Ramos (cell line): Measurements from ENCODE around the gene FAM117B.
"Not testable (repeated sequence)": the region's sequence is repeated elsewhere in the genome, so short reads cannot be mapped to it uniquely, and the experiment has no call there.

Experiments used
- in situ Hi-C: fragments of 300-500 bp; cut with MboI; formaldehyde crosslinking; loops from one replicate; pipeline ENCODE4 v1.14.3; 2022; ENCODE audit warnings: low sequenced_read_pairs; ENCODE audit not compliant: unreplicated experiment

The FAM117B gene

DNA sequence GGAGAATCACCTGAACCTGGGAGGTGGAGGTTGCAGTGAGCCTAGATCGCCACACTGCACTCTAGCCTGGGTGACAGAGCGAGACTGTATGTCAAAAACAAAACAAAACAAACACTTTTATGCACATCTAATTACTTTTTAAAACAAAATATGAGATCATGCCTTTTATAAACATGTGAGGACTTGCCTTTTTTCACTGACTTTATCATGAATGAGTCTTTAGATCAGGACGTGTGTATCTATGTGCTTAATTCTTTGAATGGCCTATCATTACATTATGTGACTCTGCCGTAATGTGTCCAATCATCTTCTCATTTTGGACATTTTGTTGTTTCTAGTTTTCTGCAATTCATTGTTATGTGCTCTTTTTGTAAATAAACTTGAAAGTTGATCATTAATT is 58.7 kb downstream of the FAM117B start:
- in situ Hi-C loops = no loop called here

DNA sequence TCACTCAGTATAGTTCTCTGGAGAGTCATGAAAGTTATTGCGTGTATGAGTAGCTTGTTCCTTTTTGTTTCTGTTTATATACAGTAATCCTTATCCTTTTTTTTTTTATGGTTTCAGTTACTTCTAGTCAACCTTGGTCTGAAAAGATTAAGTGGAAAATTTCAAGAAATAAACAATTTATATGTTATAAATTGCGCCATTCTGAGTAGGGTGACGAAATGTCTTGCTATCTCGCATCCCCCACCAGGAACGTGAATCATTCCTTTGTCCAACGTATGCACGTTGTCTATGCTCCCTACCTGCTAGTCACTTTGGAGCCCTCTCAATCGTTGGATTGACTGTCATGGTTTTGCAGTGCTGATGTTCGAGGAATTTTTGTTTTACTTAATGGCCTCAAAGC is 60.4 kb downstream of the FAM117B start:
- in situ Hi-C loops = no loop called here

DNA sequence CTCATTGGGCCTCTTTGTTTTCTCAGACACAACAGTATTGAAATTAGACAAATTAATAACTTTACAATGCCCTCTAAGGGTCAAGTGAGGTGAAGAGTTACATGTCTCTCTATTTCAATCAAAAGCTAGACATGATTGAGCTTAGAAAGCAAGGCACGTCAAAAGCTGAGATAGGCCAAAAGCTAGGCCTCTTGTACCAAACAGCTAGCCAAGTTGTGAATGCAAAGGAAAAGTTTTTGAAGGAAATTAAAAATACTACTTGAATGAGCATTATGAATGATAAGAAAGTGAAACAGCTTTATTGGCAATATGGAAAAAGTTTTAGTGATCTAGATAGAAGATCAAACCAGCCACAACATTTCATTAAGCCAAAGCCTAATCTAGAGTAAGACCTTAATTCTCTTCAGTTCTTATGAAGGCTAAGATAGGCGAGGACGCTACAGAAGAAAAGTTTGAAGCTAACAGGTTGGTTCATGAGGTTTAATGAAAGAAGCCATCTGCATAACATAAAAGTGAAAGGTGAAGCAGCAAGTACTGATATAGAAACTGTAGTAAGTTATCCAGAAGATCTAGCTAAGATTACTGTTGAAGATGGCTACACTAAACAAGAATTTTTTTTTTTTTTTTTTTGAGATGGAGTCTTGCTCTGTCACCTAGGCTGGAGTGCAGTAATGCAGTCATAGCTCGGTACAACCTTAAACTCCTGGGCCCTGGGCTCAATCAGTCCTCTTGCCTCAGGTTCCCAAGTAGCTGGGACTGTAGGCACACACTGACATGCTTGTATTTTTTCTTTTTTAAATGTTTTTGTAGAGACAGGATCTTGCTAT is 65.5 kb downstream of the FAM117B start:
- in situ Hi-C loops = no loop called here

DNA sequence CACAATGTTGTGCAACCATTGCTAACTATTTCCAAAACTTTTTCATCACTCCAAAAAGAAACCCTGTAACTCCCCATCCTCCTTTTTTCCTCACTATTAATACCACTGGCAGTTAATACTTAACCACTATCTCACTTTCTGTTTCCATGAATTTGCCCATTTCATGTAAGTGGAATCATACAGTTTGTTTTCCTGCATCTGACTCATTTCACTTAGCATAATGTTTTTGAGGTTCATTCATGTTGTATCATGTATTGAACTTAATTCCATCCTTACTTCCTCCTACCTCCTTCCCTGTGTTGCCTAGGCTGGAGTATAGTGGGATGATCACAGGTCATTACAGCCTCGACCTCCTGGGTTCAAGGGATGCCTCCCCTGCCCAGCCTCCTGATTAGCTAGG is 68.3 kb downstream of the FAM117B start:
- in situ Hi-C loops = no loop called here

DNA sequence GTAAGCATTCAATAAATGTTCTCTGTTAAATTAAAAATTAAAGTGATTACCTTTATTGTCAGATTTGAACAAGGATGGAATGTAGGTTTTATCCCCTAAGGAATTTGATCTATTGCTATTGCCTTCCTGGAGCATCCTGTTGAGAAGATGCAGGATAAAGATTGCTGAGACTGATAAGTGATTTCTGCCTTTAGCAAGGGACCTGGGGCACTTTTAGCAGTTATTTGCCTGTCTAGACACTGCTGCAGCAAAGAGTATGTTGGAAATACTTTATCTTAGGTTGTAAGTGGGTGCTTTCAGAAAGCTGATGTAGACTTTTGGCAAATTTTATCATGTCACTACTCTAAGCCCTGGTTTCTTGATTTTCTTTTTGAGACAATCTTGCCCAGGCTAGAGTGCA is 69.5 kb downstream of the FAM117B start:
- in situ Hi-C loops = no loop called here

DNA sequence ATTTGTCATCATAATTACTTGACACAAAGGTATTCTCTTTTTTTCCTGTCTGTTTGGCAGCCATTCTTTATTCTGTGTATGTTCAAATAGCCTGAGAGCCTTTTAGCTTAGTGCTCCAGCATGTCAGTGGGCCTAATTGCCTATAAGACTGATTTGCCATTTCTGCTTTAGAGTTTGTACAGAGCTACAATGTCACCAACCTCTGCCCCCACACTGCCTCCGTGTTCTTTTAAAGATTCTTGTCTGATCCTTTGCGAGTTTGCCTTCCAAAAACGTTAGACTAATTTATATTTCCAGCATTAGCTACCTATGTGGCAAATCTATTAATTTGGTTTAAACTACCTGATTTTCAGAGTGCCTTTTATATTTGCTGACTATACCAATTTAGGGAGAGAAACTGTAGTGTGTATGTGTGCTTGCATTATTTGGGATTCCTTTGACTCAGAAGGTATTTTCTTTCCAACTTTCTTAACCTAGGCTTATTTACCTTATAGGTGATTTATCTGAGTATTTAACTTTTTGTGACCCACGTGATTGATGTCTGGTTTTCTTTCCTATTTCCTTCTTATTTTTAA is 70.8 kb downstream of the FAM117B start:
- in situ Hi-C loops = no loop called here

DNA sequence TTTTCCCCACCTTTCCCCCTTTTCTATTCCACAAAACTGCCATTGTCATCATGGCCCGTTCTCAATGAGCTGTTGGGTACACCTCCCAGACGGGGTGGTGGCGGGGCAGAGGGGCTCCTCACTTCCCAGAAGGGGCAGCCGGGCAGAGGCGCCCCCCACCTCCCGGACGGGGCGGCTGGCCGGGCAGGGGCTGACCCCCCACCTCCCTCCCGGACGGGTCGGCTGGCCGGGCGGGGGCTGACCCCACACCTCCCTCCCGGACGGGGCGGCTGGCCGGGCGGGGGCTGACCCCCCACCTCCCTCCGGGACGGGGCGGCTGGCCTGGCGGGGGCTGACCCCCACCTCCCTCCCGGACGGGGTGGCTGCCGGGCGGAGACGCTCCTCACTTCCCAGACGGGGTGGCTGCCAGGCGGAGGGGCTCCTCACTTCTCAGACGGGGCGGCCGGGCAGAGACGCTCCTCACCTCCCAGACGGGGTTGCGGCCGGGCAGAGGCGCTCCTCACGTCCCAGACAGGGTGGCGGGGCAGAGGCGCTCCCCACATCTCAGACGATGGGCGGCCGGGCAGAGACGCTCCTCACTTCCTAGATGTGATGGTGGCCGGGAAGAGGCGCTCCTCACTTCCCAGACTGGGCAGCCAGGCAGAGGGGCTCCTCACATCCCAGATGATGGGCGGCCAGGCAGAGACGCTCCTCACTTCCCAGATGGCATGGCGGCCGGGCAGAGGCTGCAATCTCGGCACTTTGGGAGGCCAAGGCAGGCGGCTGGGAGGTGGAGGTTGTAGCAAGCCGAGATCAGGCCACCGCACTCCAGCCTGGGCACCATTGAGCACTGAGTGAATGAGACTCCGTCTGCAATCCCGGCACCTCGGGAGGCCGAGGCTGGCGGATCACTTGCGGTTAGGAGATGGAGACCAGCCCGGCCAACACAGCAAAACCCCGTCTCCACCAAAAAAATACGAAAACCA is 80.5 kb downstream of the FAM117B start:
- in situ Hi-C loops = not testable (repeated sequence)

DNA sequence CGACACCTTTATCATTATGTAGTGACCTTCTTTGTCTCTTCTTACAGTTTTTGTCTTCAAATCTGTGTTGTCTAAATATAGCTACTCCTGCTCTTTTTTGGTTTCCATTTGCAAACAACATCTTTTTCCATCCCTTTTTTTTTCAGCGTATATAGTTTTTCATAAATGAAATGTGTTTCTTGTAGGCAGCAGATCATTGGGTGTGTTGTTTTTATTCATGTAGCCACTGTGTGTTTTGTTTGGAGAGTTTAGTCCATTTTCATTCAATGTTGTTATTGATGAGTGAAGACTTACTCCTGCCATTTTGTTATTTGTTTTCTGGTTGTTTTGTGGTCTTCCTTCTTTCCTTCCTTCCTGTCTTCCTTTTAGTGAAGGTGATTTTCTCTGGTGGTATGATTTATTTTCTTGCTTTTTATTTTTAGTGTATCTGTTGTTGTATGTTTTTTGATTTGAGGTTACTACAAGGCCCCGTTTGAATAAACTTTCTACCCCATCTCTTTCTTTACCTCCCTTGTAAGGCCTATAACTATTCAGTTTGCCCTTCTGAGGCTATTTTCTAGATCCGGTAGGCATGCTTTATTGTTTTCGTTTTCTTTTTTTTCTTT is 81.4 kb downstream of the FAM117B start:
- in situ Hi-C loops = no loop called here

DNA sequence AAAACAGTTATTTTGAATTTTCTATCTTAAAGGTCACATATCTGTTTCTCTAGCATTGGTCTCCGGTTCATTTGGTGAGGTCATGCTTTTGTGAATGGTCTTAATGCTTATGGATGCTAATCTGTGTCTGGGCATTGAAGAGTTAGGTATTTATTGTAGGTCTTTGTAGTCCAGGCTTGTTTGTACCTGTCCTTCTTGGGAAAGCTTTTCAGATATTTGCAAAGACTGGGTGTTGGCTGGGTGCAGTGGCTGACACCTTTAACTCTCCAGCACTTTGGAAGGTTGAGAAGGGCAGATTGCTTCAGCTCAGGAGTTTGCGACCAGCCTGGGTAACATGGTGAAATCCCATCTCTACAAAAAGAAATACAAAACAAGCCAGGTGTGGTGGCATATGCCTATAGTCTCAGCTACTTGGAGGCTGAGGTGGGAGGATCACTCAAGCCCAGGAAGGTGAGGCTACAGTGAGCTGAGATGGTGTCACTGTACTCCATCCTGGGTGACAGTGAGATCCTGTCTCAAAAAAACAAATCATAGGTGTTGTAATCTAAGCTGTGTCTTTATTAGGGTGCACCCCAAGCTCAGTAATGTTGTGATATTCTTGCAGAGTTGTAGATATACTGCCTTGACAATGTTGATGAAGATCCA is 82.3 kb downstream of the FAM117B start:
- in situ Hi-C loops = no loop called here

DNA sequence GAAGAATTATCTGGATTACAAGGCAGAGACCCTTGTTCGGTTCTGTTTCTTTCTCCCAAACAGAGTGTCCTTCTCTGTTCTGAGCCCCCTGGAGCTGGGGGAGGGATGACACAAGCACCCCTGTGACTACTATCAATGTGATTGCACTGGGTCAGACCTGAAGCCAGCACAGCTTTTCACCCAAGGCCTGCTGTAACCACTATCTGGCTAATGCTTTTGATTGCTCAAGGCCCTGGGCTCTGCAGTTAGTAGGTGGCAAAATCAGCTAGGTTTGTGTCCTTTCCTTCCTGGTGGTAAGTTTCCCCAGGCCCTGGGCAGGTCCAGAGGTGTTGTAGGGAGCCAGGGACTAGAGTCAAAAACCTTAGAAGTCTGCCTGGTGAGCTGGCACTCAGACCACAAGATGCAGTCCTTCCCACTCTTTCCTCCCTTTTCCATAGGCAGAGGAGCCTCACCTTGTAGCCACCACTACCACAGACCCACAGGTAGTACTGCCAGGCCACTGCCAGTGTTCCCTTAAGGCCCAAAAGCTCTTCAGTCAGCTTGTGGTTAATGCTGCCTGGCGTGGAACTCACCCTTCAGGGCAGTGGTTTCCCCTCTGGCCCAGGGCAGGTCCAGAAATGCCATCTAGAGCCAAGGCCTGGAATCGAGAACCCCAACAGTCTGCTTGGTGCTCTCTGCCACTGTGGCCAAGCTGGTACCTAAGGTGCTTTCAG is 83.0 kb downstream of the FAM117B start:
- in situ Hi-C loops = no loop called here

DNA sequence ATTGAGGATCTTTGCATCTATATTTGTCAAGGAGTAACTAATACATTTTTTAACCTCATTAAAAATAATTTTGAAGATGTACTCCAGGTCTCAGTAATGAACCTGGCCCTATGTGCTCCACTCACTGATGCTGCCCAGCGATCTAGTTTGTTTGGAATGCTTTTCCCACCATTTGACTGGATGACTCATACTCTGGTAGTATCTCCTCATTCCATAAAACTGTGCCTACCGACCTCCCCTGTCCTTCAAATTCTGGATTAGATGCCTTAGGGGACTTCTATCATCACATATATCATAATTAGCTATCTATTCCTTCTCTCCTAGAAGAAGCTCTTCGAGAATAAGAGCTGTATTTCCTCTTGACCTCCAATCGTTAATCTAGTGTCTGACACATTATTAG is 83.8 kb downstream of the FAM117B start:
- in situ Hi-C loops = no loop called here

DNA sequence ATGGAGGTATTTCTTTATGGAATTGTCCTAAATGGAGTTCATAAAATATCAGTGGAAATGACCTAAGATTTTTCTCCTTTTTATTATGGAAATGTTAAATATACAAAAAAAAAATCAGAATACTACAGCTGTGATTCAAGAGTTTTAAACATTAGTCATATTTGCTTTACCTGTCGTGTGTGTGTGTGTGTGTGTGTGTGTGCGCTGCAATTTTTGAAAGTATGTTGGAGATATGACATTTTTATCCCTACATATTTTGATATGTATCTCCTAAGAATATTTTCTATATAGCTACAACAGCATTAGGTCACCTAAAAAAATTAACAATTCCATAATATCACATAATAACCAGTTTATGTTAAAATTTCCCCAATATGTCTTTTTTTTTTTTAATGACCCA is 85.5 kb downstream of the FAM117B start:
- in situ Hi-C loops = no loop called here

DNA sequence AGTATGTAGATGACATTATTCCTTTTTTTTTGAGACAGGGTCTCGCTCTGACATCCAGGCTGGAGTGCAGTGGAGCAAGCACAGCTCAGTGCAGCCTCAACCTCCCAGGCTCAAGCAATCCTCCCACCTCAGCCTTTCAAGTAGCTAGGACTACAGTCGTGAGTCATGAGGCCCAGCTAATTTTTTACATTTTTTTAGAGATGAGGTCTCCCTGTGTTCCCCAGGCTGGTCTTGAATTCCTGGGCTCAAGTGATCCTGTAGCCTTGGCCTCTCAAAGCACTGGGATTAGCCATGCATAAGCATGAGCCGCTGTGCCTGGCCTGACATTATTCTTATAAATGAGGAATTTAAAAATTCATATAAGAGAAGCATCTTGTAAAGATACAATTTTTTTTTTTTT is 86.9 kb downstream of the FAM117B start:
- in situ Hi-C loops = no loop called here

DNA sequence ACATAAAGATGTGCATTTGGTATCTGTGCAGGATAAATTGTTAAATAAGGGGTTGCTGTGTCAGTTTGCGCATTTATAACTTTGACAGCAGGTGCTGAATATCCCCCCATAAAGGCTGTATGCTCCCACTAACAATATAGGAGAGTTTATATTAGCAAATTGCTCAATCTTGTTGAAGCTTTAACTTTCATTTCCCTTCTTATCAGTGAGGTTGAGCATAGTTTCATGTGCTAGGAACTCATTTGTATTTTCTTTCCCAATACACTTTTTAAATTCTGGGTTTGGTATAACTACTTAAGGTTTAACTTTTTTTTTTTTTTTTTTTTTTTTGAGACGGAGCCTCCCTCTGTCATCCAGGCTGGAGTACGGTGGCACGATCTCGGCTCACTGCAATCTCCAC is 89.0 kb downstream of the FAM117B start:
- in situ Hi-C loops = no loop called here

DNA sequence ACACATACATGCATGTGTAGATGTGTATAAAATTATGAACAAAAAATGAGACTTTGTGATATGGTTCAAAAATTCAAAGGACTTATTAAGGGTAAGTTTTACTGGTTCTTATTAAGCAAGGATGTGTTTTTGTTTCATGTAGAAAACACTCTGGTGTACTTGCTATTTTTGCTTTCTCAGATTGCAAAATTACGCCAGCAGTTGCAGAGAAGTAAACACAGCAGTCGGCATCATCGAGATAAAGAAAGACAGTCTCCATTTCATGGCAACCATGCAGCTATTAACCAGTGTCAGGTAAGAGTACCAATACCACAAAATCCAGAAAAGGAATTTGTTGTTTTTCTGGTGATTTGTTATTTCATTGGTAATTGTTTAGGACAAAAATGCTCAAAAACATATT is 91.3 kb downstream of the FAM117B start:
- in situ Hi-C loops = no loop called here

DNA sequence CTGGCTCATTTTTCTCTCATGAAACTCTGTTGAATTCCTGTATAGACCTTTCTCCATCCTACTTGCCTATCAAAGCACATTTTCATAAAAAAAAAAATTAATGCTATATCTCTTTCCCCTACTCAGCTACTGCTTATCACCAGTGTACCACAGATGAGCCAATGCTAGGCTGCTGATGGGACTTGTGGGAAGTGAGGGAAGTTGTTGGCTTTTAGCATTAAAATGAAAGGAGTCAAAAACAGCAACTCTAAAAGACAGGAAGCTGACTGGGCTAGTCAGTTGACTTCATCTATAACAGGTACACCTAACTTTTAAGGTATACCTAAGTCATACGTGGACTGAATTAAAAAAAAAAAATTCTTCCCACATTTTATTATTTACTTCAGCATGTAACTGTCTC is 102.1 kb downstream of the FAM117B start:
- in situ Hi-C loops = no loop called here

DNA sequence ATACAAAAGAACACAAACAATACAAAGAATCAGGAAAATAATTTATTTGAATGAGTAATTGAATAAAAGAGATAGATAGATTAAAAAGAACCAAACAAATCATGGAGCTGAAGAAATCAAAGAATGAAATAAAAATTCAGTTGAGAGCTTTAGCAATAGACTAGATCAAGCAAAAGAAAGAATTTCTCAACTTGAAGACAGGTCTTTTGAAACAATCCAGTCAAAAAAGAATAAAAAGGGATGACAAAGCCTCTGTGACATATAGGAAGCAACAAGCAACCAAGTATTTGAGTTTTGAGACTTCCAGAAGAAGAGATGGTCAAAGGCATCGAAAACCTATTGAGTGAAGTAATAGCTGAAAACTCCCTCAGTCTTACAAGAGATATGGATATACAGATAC is 108.8 kb downstream of the FAM117B start:
- in situ Hi-C loops = no loop called here

DNA sequence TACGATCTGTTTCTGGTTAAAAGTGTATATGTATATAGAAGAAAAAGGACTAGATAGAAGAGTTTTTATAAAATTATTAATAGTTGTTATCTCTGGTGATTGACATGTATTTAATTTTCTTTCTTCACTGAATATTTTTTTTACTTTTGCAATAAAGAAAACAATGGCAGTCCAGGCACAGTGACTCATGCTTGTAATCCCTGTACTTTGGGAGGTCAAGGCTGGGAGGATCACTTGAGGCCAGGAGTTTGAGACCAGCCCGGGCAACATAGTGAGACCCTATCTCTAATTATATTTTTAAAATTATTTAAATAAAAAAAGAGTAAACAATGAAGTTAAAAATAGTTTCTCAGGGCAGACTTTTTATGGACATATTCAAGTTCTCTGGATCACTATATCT is 114.7 kb downstream of the FAM117B start:
- in situ Hi-C loops = no loop called here

DNA sequence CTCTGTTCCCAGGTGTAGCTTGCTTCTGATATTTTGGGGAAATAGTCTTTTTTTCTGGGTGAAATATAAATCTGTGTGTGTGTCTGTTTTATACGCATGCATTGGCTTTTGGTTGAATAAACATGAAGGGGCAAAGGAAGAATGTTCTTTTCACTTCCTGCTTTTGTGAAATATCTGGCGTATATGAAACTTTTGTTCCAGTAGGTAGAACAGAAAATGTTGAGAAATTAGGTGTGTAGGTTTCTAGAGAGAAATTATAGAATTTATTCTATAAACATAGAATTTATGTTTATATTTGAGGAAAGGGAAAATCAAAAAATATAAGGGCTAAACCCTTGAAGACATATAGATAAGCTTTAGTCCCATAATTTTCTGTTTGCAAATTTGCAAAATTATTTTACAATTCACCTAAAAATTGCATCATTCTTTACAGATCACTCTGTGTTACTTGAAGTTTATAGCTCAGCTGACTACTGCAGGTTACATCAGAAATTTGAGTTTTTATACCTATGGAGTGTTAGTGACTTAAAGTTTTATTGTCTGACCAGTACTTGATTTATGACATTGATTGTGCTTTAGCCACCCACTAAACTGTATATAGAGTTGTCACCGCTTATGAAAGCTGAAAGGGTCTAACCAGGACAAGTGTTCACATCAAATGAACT is 116.1 kb downstream of the FAM117B start:
- in situ Hi-C loops = no loop called here
